ENCODE data around the gene KCNE1.
"Not testable (repeated sequence)": the region's sequence is repeated elsewhere in the genome, so short reads cannot be mapped to it uniquely, and the experiment has no call there.

GRCh38 chr21:34423805-34424204 is 88.2 kb downstream of the KCNE1 start, which contains the start of gene SMIM34:
- not testable (repeated sequence) for TF ChIP-seq ATF3 (IDR thresholded peaks at IDR 0.05); CTCF (IDR thresholded peaks at IDR 0.05; ENCODE audit: low read depth, low read length, missing input control); GABPA (IDR thresholded peaks at IDR 0.05 in 1 of 2, conservative IDR thresholded peaks at IDR 0.05 in 1 of 2); EGR1 (IDR thresholded peaks at IDR 0.05; ENCODE audit: low read depth in 2 of 2); MAX (IDR thresholded peaks at IDR 0.05)

All from liver (tissue), 3 donors.